Hematopoietic multipotent progenitor cell treated with erythropoietin and hydrocortisone succinate and interleukin-3 and kit ligand, for 17 days (in vitro differentiated cells): ENCODE data around the gene ESCO1.

Experiments
- DNase-seq: peaks from one replicate; pipeline ENCODE4 v3.0.0-alpha.2; 2015; ENCODE audit warnings: low spot score

Gene ESCO1

GRCh38 chr18:21584391-21584790 is 16.1 kb downstream of the ESCO1 start:
- DNase-seq: no peak

- no peak for DNase-seq
Measured at GRCh38 chr18:21575656-21576055, 24.8 kb downstream of the ESCO1 start.

- no peak for DNase-seq
Measured at GRCh38 chr18:21571772-21572171, 28.7 kb downstream of the ESCO1 start.

GRCh38 chr18:21559195-21559594 is 41.3 kb downstream of the ESCO1 start:
- DNase-seq: no peak

- no peak for DNase-seq
Measured at GRCh38 chr18:21557607-21558253, 42.8 kb downstream of the ESCO1 start.

- DNase-seq: no peak
Measured at GRCh38 chr18:21550510-21550970, 50.0 kb downstream of the ESCO1 start.

GRCh38 chr18:21548647-21549046 is 51.9 kb downstream of the ESCO1 start:
- no peak for DNase-seq

- DNase-seq: no peak
Measured at GRCh38 chr18:21546423-21546822, 54.1 kb downstream of the ESCO1 start.

- DNase-seq: no peak
Measured at GRCh38 chr18:21538230-21538629, 62.3 kb downstream of the ESCO1 start.

- no peak for DNase-seq
Measured at GRCh38 chr18:21534327-21534726, 66.2 kb downstream of the ESCO1 start.

- DNase-seq: no peak
Measured at GRCh38 chr18:21526463-21526862, 74.0 kb downstream of the ESCO1 start.

- no peak for DNase-seq
Measured at GRCh38 chr18:21525916-21526315, 74.6 kb downstream of the ESCO1 start.

GRCh38 chr18:21522530-21522929 is 78.0 kb downstream of the ESCO1 start:
- no peak for DNase-seq

GRCh38 chr18:21513741-21514140 is 86.8 kb downstream of the ESCO1 start:
- DNase-seq: no peak

GRCh38 chr18:21513292-21513691 is 87.2 kb downstream of the ESCO1 start:
- no peak for DNase-seq

GRCh38 chr18:21509062-21509461 is 91.4 kb downstream of the ESCO1 start:
- no peak for DNase-seq

GRCh38 chr18:21507913-21508701 is 92.4 kb downstream of the ESCO1 start:
- DNase-seq: no peak

- DNase-seq: no peak
Measured at GRCh38 chr18:21502661-21503060, 97.8 kb downstream of the ESCO1 start.

GRCh38 chr18:21499997-21500396 is 100.5 kb downstream of the ESCO1 start:
- no peak for DNase-seq

- DNase-seq: no peak
Measured at GRCh38 chr18:21496277-21496835, 104.1 kb downstream of the ESCO1 start.

GRCh38 chr18:21490748-21491147 is 109.8 kb downstream of the ESCO1 start:
- DNase-seq: no peak

- DNase-seq: no peak
Measured at GRCh38 chr18:21489919-21490495, 110.5 kb downstream of the ESCO1 start.
